NCI-H2196 (cell line): ENCODE data around the gene DNM1L.

Source experiments
- DNase-seq: peaks from one replicate; lab custom pipeline; 2025; ENCODE audit not compliant: unreplicated experiment; lab: John Stamatoyannopoulos, UW

The DNM1L gene

GRCh38 chr12:32755654-32756475 lies 76.8 kb downstream of the DNM1L start, which contains the start of gene YARS2:
YARS2 (minus strand) TSS chr12:32755897; CDS start chr12:32755874, 23 bp downstream.
- peak; percentile 98 for DNase-seq

- no peak for DNase-seq
Observed at GRCh38 chr12:32756476-32757066, 77.5 kb downstream of the DNM1L start.

- no peak for DNase-seq
Observed at GRCh38 chr12:32757157-32757556, 78.1 kb downstream of the DNM1L start.

- DNase-seq = no peak
Observed at GRCh38 chr12:32761716-32762115, 82.6 kb downstream of the DNM1L start.

GRCh38 chr12:32765906-32766305 lies 86.8 kb downstream of the DNM1L start:
- DNase-seq = peak; percentile 37

GRCh38 chr12:32768518-32768917 lies 89.4 kb downstream of the DNM1L start:
- no peak for DNase-seq

GRCh38 chr12:32770141-32770540 lies 91.0 kb downstream of the DNM1L start:
- DNase-seq = no peak

- no peak for DNase-seq
Observed at GRCh38 chr12:32773691-32774090, 94.6 kb downstream of the DNM1L start.

GRCh38 chr12:32776258-32776657 lies 97.2 kb downstream of the DNM1L start:
- DNase-seq = no peak

GRCh38 chr12:32777159-32777558 lies 98.1 kb downstream of the DNM1L start:
- DNase-seq = no peak

- no peak for DNase-seq
Observed at GRCh38 chr12:32777691-32778175, 98.6 kb downstream of the DNM1L start.

GRCh38 chr12:32780071-32780470 lies 101.0 kb downstream of the DNM1L start:
- DNase-seq = no peak

- no peak for DNase-seq
Observed at GRCh38 chr12:32783029-32783428, 103.9 kb downstream of the DNM1L start.

GRCh38 chr12:32785557-32785956 lies 106.5 kb downstream of the DNM1L start:
- no peak for DNase-seq

GRCh38 chr12:32788405-32788804 lies 109.3 kb downstream of the DNM1L start:
- DNase-seq = no peak

GRCh38 chr12:32789446-32789845 lies 110.3 kb downstream of the DNM1L start:
- no peak for DNase-seq

- no peak for DNase-seq
Observed at GRCh38 chr12:32789916-32790315, 110.8 kb downstream of the DNM1L start.

GRCh38 chr12:32794281-32794680 lies 115.2 kb downstream of the DNM1L start:
- no peak for DNase-seq
